ENCODE data around the gene GGNBP2.
"Not testable (repeated sequence)": the region's sequence is repeated elsewhere in the genome, so short reads cannot be mapped to it uniquely, and the experiment has no call there.

Gene GGNBP2

DNA sequence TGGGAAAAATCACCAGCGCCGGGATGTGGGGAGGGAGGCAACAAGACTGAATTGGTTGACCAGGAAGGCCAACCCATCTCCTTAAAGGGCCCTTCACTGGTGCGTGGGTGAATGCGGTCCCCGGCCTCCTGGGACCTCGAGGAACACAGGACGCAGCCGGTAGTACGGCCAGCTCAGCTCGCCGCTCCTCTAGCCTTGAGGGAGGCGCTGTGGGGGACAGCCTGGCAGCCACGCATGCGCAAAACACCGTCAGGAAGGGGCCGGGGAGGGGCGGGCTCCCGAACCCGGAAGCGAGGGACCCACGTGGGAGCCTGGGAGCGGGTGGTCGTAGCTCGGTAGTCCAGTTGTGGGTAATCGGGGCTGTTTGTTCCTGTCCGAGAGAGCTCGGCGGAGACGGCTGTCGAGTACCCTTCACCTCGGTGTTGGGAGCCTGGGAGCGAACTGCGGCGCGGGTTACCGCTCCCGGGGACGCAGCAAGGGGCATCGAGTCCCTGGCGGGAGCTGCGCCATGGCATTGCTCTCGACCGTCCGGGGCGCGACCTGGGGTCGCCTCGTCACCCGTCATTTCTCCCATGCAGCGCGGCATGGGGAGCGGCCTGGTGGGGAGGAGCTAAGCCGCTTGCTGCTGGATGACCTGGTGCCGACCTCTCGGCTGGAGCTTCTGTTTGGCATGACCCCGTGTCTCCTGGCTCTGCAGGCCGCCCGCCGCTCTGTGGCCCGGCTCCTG lies 56.7 kb downstream of the GGNBP2 start, which contains the start of gene MRM1:
Gene MRM1 (plus strand): TSS at position 281 of the 727 bp plus-strand sequence. CDS start 228 bp downstream, at position 509.
- peak; percentile 69 for DNase-seq (ENCODE audit: low read depth, low spot score)

DNA sequence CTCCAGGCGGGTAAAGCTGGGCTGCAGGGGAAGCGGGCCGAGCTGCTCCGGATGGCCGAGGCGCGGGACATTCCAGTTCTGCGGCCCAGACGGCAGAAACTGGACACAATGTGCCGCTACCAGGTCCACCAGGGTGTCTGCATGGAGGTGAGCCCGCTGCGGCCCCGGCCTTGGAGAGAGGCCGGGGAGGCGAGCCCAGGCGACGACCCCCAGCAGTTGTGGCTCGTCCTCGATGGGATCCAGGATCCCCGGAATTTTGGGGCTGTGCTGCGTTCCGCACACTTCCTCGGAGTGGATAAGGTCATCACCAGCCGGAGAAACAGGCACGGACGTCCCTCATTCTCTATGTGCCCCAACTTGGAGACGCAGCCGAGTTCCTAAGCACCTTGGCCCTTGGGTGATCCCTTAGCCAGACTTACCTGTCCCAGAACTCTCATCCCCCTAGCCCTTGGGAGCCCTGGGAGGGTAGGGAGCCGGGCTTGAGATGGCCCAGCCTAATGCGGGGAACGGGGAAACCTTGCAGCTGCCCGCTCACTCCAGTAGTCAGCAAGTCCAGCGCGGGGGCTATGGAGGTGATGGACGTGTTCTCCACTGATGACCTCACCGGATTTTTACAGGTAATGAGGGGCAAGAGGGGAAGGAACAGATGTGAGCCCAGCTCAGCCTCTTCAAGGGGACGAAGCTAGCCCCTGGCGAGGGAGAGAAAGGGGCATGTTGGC lies 57.5 kb downstream of the GGNBP2 start:
- no peak for DNase-seq (ENCODE audit: low read depth, low spot score)

DNA sequence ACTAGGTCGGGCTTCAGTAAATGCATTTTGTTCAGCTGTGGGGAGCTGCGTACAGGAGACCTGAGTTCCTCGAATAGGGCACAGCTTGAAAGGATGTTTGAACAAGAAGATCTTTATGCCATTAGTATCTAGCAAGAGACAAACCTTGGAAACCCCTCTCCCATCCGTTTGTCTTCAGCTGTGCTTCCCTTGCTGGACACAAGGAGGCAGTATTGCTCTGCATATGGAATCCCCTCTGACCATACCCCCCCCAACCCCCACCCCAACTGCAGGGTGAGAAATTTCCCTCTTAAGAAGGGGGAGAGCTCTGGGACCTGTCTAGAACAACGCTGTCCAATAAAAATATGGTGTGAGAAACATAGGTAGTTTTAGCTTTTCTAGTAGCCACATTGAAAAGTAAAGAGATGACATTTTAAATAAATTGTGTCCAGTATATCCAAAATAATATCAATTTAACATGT lies 58.2 kb downstream of the GGNBP2 start:
- peak; percentile 36 for DNase-seq (ENCODE audit: low read depth, low spot score)

DNA sequence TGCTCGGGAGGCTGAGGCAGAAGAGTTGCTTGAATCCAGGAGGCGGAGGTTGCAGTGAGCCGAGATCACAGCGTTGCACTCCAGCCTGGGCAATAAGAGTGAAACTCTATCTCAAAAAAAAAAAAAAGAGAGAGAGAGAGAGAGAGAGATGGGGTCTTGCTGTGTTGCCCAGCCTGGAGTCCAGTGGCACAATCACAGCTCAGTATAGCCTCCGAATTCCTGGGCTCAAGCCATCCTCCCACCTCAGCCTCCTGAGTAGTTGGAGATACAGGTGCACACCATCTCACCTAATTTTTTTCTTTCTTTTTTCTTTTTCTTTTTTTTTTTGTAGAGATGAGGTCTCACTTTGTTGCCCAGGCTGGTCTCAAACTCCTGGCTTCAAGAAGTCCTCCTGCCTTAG lies 60.3 kb downstream of the GGNBP2 start:
- DNase-seq (ENCODE audit: low read depth, low spot score) = not testable (repeated sequence)

DNA sequence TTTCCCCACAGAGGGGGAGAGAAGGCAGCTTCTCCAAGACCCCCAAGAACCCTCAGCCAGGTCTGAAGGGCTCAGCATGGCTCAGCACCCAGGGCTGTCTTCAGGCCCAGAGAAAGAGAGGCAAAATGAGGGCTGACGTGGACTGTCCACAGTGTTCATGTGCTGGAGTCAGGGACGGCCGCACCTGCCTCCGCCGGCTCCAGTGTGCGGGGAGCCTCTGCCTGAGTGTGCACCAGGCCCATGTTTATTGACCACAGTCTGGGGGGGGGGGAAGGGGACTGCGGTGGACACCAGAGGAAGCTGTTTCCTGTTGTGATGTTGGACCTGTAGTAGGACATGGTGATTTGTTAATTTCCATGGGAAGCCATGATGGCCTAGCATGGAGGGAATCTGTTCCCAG lies 63.6 kb downstream of the GGNBP2 start:
- DNase-seq (ENCODE audit: low read depth, low spot score) = no peak

DNA sequence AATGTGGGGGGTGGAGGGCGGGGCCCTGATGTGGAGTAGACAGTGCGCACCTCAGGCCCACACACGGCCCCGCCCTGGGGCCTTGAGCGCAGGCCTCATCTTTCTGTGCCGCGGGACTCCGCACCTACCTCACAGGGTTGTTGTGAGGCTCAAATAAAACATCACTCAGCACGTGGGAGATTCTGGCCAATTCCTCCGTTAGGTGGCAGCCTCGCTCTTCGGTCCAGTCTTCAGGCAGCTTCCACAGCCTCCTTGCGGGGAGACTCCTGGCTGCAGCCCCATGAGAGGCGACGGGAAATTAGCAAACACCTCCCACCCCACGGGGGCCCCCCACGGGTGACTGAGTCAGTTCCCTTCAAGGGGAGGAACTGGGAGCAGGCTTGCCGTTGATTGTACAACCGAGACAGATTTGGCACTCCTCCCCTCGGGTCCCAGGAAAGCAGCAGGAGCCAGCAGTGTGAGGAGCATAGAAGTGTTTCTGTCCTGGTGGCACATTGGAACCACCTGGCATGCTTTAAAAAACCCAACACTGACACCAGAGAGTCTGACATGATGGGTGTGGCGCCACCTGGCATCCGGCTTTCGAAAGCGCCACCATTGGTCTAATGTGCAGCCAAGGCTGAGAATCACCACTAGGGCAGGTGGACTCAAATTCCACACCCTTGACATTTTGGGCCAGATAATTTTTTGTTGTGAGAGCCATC lies 64.2 kb downstream of the GGNBP2 start:
- DNase-seq (ENCODE audit: low read depth, low spot score) = no peak

DNA sequence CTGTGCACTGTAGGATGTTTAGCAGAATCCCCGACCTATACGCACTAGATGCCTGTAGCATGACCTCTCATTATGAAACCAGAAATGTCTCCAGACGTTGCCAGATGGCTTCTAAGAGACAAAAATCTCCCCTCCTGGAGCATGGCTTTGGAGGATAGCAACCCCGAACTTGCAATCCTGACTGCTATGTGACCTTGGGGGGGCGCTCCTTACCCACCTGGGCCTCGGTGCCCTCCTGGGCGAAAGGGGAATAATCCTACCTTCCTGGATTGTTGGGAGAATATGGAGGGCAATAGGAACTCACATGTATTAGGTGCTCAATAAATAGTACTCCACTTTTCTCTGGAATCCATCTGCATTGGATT lies 64.8 kb downstream of the GGNBP2 start:
- DNase-seq (ENCODE audit: low read depth, low spot score) = no peak

DNA sequence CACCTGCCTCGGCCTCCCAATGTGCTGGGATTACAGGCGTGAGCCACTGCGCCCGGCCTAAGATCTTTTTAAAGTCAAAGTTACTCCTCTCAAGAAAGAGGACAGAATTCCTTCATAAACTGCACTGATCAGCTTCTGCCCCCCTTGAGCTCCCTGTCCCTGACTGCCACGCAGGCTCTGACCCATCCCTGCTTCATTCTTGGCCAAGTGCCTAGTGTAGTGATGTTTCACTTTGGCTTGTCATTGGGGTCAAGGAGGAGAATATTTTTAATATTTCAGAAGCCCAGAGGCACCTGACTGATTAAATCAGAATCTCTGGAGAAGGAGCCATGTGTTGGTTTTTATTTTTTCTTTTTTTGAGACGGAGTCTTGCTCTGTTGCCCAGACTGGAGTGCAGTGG lies 65.8 kb downstream of the GGNBP2 start:
- DNase-seq (ENCODE audit: low read depth, low spot score) = no peak

DNA sequence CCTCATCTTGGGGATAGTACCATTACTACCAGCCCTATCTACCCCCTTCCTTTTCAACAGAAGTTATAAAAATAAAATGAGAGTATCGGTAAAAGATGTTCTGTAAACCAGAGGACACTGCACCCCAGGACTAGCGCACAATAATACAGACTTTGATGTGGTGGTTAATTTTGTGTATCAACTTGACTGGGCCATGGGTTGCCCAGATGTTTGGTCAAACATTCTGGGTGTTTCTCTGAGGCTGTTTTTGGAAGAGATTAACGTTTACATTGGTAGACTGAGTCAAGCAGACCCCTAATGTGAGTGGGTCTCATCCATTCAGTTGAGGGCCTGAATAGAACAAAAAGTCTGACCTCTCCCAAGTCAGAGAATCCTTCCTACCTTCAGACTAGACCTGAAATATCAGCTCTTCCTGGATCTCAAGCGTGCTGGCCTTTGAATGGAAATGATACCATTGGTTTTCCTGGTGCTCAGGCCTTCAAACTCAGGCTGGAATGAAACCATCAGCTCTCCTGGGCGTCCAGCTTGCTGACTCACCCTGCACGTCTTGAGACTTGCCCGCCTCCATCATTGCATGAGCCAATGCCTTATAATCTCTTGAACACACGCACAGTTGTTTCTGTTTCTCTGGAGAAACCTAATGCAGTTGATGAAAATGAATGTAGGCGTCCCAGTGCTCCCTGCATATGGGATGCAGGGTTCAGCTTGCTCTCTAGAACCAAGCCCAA lies 66.8 kb downstream of the GGNBP2 start:
- no peak for DNase-seq (ENCODE audit: low read depth, low spot score)

DNA sequence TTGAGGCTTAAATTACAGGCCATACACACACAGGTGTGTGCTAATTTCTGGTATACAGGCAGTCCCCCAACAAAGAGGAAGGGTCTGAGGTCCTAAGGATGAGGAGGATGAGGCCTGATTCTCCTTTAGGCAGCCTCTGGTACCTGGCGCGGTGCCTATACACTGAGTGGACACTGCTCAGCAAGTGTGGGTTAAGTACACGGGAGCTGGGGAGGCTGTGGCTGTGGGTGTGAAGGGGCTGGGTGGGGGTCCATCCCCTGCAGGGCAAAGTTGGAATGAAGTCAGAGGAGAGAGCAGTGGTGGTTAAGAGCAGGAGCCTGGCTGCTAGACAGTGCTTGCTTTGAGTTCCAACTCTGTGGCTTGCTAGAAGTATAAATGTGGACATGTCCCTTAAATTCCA lies 67.6 kb downstream of the GGNBP2 start:
- no peak for DNase-seq (ENCODE audit: low read depth, low spot score)

DNA sequence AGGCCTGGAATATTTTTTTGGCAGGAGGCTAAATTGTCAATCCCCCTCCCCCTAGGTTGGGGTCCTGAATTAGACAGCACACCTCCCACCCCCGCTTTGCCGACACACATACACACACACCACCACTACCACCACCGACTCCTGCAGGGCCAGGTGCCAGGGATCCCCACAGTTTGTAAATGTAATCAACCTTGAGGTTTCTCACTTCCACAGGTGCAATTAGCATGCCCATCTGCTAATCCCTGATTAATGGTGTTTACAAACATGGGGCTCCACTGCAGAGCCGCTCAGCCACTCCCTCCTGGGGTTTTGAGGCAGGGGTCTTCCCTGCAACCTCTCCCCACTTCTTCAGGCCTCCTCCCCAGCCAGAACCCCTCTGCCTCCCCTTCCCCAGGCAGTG lies 68.4 kb downstream of the GGNBP2 start:
- DNase-seq (ENCODE audit: low read depth, low spot score) = no peak

DNA sequence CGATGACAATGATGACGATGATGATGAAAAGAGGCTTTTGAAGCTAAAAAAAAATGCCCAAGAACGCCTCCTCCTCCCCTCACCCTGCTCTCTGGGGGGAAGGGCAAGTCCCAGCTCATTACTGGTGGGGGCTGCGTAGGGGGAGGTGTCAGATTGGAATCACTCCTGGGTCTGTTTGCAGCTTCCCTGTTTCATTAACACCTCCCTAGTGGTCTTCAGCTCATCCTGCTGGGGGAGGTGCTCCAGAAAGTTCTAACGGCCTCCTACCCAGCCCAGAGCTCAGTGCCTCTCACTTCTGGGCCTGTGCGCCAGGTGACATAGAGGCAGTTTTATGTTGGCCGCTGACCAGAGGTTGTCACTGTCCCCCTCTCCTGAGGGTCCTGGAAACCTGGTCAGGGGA lies 69.4 kb downstream of the GGNBP2 start:
- DNase-seq (ENCODE audit: low read depth, low spot score) = no peak

DNA sequence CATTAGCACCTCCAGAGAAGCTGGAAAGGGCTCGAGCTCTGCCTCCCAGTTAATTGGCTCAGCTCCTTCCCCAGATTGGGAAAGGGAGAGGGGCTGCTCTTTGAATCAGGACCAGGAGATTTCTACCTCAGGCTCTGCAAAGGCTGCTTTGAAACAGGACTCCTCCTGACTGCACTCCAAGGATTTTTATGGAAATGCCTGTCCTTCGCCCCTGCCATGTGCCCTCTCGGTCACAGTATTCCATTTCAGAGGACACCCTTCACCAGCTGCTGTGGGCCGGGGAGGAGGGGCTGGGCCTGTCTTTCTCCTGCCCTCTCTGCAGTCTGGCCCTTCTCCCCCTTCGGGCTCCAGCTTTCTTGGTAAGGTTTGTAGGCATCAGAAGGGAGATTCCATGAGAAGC lies 70.2 kb downstream of the GGNBP2 start:
- DNase-seq (ENCODE audit: low read depth, low spot score) = no peak

DNA sequence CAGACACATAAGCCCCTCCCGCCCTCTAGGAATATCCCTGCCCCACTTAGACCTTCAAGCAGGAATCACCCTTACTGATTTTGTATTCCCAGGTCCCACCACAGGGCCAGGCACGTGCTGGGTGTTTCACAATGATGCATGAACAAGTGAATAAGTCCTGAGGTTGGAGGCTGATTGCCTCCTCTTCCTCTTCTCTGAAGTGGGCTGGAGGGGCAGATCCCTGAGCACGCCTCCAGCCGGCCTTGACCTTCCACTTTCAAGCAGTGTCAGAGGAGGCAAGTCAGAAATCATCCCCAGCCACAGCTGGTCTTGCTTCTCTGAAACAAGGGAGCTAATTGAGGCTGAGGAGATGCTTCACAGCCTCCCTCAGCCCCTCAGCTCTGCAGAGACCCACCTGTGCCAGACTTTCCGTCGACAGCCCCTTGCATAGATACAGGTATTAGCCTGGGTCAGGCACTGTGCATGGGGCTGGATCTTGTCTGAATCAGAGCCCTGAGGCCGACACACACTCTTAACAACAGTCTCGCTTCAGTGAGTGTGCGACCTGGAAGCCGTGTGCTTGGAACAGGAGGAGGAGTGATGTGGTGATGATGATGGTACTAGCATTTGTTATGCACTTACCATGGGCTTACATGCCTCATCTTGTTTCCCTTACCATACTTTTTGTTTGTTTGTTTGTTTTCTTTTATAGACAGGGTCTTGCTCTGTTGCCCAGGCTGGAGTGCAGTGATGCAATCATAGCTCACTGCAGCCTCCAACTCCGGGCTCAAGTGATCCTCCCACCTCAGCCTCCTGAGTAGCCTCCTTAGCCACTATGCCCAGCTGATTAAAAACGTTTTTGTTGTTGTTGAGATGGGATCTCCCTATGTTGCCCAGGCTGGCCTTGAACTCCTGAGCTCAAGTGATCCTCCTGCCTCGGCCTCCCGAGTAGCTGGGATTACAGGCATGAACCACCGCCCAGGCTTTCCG lies 71.6 kb downstream of the GGNBP2 start:
- DNase-seq (ENCODE audit: low read depth, low spot score) = no peak

DNA sequence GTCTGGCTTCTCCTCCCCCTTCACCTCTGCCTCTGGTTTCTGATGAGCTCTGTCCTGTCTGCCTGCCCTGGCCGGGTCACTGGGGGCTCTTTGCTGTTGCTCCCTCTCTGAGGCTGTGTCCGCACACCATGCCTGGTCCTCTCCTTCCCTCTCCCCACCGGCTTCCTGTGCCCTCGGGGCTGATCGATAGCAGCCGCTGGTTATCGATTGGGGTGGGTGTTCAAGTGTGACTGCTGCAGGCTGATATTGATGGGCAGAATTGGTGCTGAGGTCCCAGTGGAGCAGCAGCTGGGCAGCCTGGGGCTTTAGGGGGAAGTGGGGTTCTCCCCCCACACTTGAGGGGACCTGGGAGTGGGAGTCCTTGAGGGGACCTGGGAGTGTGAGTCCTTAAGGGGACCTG lies 73.1 kb downstream of the GGNBP2 start:
- no peak for DNase-seq (ENCODE audit: low read depth, low spot score)

DNA sequence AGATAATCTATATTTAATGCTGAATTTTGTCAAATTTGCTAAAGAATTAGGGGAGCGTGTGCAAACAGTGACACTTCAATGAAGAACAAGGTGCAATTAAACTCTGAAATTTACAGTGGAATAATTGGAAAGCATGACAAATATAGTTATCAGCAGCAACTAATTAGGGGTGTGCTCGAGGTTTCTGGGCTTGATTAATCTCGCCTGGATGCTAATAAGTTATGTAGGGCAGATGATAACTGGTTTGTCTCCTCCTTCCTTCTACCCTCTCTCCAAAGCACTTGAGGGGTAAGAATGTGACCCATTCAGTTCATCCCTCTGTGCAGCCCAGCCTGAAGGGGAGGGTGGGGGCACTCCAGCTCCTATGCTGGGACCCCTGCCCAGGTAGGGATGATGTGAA lies 78.6 kb downstream of the GGNBP2 start:
- no peak for DNase-seq (ENCODE audit: low read depth, low spot score)

DNA sequence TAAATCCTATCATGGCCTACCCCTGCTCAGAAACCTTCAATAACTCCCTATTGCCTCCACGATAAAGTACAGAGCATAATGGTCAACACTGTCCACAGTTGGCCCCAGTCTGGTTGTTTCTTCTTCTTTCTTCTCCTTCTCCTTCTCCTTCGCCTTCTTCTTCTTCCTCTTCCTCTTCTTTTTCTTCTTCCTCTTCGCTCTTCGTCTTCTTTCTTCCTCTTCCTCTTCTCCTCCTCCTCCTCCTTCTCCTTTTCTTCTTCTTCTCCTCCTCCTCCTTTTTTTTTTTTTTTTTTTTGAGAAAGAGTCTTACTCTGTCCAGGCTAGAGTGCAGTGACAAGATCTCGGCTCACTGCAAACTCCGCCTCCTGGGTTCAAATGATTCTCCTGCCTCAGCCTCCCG lies 80.5 kb downstream of the GGNBP2 start:
- no peak for DNase-seq (ENCODE audit: low read depth, low spot score)

DNA sequence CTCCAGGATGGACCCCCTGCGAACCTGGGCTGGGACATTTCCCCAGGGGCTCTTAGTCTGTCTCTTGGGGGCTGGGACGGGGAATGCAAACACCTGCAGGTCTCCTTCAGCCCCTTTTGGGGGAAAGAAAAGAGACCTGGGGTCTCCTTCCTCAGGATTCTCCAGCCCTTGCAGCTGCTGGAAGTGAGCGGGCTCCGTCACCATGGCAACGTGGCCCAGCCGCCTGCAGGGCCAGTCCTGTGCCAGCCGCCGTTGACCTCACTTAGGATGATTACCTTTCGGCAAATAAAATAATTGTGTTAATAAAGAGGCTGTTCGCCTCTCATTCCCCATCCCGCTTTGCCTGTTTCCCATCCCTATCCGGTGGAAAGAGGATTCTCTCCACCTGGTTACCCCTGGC lies 82.4 kb downstream of the GGNBP2 start:
- DNase-seq (ENCODE audit: low read depth, low spot score) = no peak

DNA sequence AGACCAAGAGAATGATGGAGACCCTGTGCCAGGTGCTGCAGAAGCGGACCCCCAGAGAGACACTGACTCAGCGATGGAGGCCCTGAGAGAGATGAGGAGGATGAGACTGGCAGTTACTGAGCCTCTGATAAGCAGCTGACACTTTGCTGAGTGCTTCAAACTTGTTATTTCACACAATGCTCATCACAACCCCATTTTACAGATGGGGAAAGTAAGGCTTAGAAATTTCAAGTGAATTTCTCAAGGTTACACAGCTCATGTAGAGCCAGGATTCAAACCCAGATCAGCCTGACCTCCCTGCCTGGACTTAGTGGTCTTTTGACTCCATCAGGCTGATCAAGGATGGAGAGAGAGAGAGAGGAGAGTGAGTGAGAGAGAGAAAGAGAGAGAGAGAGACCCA lies 83.9 kb downstream of the GGNBP2 start:
- no peak for DNase-seq (ENCODE audit: low read depth, low spot score)

DNA sequence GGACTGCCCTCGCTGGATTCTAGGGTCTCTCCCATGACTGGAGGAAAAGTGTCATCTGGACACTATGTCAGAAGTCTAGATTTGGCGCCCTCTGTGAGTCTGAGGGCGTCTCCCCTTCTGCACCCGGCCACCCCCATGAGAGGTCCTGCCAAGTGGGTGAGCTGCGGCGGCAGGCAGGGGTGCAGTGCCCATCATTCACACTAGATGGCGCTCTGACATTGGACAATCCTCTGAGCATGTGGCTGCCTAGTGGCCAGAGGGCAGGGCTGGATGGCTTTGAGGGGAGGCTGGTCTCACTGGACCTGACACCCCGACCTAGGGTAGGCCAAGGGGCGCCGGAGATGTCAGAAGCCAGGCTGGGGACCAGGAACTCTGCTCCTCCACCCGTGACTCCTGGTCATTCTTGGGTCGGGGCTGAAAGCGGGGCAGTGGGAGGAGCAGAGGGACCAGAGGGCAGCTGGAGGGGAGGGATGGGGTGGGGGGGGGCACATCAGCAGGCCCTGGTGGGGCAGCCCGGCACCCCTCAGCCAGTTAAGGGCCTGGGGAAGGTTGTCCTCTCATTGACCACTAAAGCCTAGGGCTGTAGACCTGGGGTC lies 84.6 kb downstream of the GGNBP2 start:
- DNase-seq (ENCODE audit: low read depth, low spot score) = peak; percentile 20
